SK-N-SH treated with all-trans-retinoic acid at 6 μM for 48 hours (cell line): ENCODE measurements around the gene CLEC4F.

Source experiments
- ARNTL ChIP-seq: fragments of 450-650 bp; formaldehyde crosslinking; IDR thresholded peaks from 2 replicates; pipeline ENCODE4 v1.5.0; 2020; ENCODE audit warnings: low read depth, mild to moderate bottlenecking, moderate library complexity, borderline replicate concordance
- GLIS3 ChIP-seq: fragments of 250-450 bp; sonication (Bioruptor Pico); IDR thresholded peaks from 2 replicates; pipeline ENCODE4 v1.5.0; 2020; ENCODE audit warnings: mild to moderate bottlenecking, moderate library complexity
- ISL1 ChIP-seq: fragments of 250-450 bp; sonication (Bioruptor Pico); IDR thresholded peaks from 2 replicates; pipeline ENCODE4 v2.1.2; 2022; ENCODE audit warnings: mild to moderate bottlenecking, moderate library complexity
- PATZ1 ChIP-seq: fragments of 250-450 bp; sonication (Bioruptor Pico); IDR thresholded peaks from 2 replicates; pipeline ENCODE4 v1.8.0; 2020; ENCODE audit warnings: mild to moderate bottlenecking, moderate library complexity, borderline replicate concordance
- PPARA ChIP-seq: fragments of 250-450 bp; sonication (Bioruptor Pico); IDR thresholded peaks from 2 replicates; pipeline ENCODE4 v1.5.0; 2020; ENCODE audit warnings: mild to moderate bottlenecking, borderline replicate concordance
- RARB ChIP-seq: fragments of 250-450 bp; sonication (Bioruptor Pico); IDR thresholded peaks from 2 replicates; pipeline ENCODE4 v1.8.0; 2021; ENCODE audit warnings: mild to moderate bottlenecking, moderate library complexity
- SNAI2 ChIP-seq: fragments of 250-450 bp; sonication (Bioruptor Pico); IDR thresholded peaks from 2 replicates; pipeline ENCODE4 v1.5.0; 2020; ENCODE audit warnings: mild to moderate bottlenecking, moderate library complexity
- TOX ChIP-seq: fragments of 250-450 bp; sonication (Bioruptor Pico); IDR thresholded peaks from 2 replicates; pipeline ENCODE4 v1.8.0; 2021; ENCODE audit warnings: mild to moderate bottlenecking, moderate library complexity, borderline replicate concordance
- ZFP3 ChIP-seq: fragments of 250-450 bp; sonication (Bioruptor Pico); IDR thresholded peaks from 2 replicates; pipeline ENCODE4 v1.5.0; 2020; ENCODE audit warnings: mild to moderate bottlenecking, moderate library complexity
- ZFP30 ChIP-seq: fragments of 450-650 bp; formaldehyde crosslinking; IDR thresholded peaks from 2 replicates; pipeline ENCODE4 v1.5.0; 2022; ENCODE audit warnings: mild to moderate bottlenecking, moderate library complexity
- ZNF565 ChIP-seq: fragments of 450-650 bp; formaldehyde crosslinking; conservative IDR thresholded peaks from 2 replicates; pipeline ENCODE4 v1.5.0; 2020; ENCODE audit warnings: low read depth, mild to moderate bottlenecking, moderate library complexity
- ZNF70 ChIP-seq: fragments of 450-650 bp; formaldehyde crosslinking; IDR thresholded peaks from 2 replicates; pipeline ENCODE4 v1.5.0; 2020; ENCODE audit warnings: mild to moderate bottlenecking, moderate library complexity
- ZNF8 ChIP-seq: fragments of 450-650 bp; formaldehyde crosslinking; IDR thresholded peaks from 2 replicates; pipeline ENCODE4 v1.5.0; 2020; ENCODE audit warnings: mild to moderate bottlenecking, moderate library complexity
- TF ChIP-seq, protein P1 (sequence below): fragments of 250-450 bp; sonication (Bioruptor Pico); IDR thresholded peaks from 2 replicates; pipeline ENCODE4 v1.5.1; 2020; ENCODE audit warnings: low read depth, mild to moderate bottlenecking, moderate library complexity

GRCh38 chr2:70830366-70830765 is 10.0 kb upstream of the CLEC4F start:
- no peak for TF ChIP-seq ARNTL (CRISPR knock-in tag)
- no peak for TF ChIP-seq PATZ1
- no peak for TF ChIP-seq TOX (CRISPR knock-in tag)
- no peak for TF ChIP-seq GLIS3 (CRISPR knock-in tag)
- TF ChIP-seq PPARA (CRISPR knock-in tag), result no peak
- TF ChIP-seq, protein P1, sequence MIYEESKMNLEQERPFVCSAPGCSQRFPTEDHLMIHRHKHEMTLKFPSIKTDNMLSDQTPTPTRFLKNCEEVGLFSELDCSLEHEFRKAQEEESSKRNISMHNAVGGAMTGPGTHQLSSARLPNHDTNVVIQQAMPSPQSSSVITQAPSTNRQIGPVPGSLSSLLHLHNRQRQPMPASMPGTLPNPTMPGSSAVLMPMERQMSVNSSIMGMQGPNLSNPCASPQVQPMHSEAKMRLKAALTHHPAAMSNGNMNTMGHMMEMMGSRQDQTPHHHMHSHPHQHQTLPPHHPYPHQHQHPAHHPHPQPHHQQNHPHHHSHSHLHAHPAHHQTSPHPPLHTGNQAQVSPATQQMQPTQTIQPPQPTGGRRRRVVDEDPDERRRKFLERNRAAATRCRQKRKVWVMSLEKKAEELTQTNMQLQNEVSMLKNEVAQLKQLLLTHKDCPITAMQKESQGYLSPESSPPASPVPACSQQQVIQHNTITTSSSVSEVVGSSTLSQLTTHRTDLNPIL (CRISPR knock-in tag), result no peak
- TF ChIP-seq ZNF70, result no peak
- no peak for TF ChIP-seq ZFP3 (CRISPR knock-in tag)
- no peak for TF ChIP-seq SNAI2
- no peak for TF ChIP-seq ISL1 (CRISPR knock-in tag)
- no peak for TF ChIP-seq ZFP30 (CRISPR knock-in tag)
- TF ChIP-seq RARB (CRISPR knock-in tag), result no peak
- no peak for TF ChIP-seq ZNF8 (CRISPR knock-in tag)
- TF ChIP-seq ZNF565 (CRISPR knock-in tag), result no peak
